Activated naive CD4-positive, alpha-beta T cell treated with anti-CD3 and anti-CD28 coated beads, Interleukin-2, amount 50 U/mL, for 72 hours (primary cell): ENCODE measurements around the gene TSEN34. TPM values are rescaled to one million over a fixed set of nuclear protein-coding genes. Genes with fewer than 3 reads are reported as not detected.
"Not testable (repeated sequence)": the region's sequence is repeated elsewhere in the genome, so short reads cannot be mapped to it uniquely, and the experiment has no call there.

ENCODE experiments used
- ATAC-seq, 2 donors: fragments of 150-1000 bp; cut with Tn5 transposase; 2 replicates each; pipeline ENCODE4 v1.10.0; 2021; ENCODE audit warnings: mild to moderate bottlenecking in 2 of 2, moderate library complexity in 2 of 2
- DNase-seq, 2 donors: peaks; one replicate each; pipeline ENCODE4 v3.0.0; 2021 to 2022; ENCODE audit warnings: low spot score in 2 of 2
- H3K27ac Mint-ChIP-seq, 2 donors: one replicate each; pipeline ENCODE4 v1.8.0; 2022; ENCODE audit warnings: mild to moderate bottlenecking in 2 of 2, mixed read lengths in 2 of 2
- H3K36me3 Mint-ChIP-seq, 2 donors: one replicate each; pipeline ENCODE4 v1.8.0; 2022; ENCODE audit warnings: mixed read lengths in 2 of 2
- H3K9me3 Mint-ChIP-seq, 2 donors: one replicate each; pipeline ENCODE4 v1.8.0; 2022; ENCODE audit warnings: mixed read lengths in 2 of 2
- total RNA-seq, 2 donors: library from RNA; stranded (reverse); gene quantifications; one replicate each; pipeline ENCODE4 v1.2.3, GENCODE V29; 2022

The TSEN34 gene
- total RNA-seq, 2 donors from 2014 or later, result 10.2 to 15.8 TPM

GRCh38 chr19:54231077-54231931, 40.2 kb downstream of the TSEN34 start:
- DNase-seq (peak in 1 of 2 donors; percentile 95), ATAC-seq (peak; percentile 87 to 98)
- H3K9me3 Mint-ChIP-seq, result no peaks in the 10 kb centered on the region
- no peaks in the 10 kb centered on the region for H3K36me3 Mint-ChIP-seq
- H3K27ac Mint-ChIP-seq, result no peak overlapping the region

GRCh38 chr19:54233941-54234340, 42.8 kb downstream of the TSEN34 start:
- Mint-ChIP-seq H3K9me3 (no peaks in the 10 kb centered on the region), H3K36me3 (no peaks in the 10 kb centered on the region), H3K27ac (no peak overlapping the region)
- ATAC-seq (no peak), DNase-seq (no peak)

GRCh38 chr19:54239491-54240371, 48.6 kb downstream of the TSEN34 start:
- not testable (repeated sequence) for H3K36me3 Mint-ChIP-seq, DNase-seq, H3K9me3 Mint-ChIP-seq
- ATAC-seq, result peak in 1 of 2 donors; percentile 54
- peak overlapping the region in 1 of 2 donors; percentile 18 for H3K27ac Mint-ChIP-seq

GRCh38 chr19:54240372-54241336, 49.5 kb downstream of the TSEN34 start:
- not testable (repeated sequence) for H3K9me3 Mint-ChIP-seq, DNase-seq, H3K36me3 Mint-ChIP-seq
- peak overlapping the region in 1 of 2 donors; percentile 65 for H3K27ac Mint-ChIP-seq
- ATAC-seq, result peak in 1 of 2 donors; percentile 49

- H3K27ac Mint-ChIP-seq, ATAC-seq, DNase-seq, H3K9me3 Mint-ChIP-seq, H3K36me3 Mint-ChIP-seq: not testable (repeated sequence)
These were observed 51.1 kb downstream of the TSEN34 start for GRCh38 chr19:54242234-54242633.

GRCh38 chr19:54242646-54243045, 51.5 kb downstream of the TSEN34 start, which contains the start of gene LILRA6:
TSS of gene LILRA6 (minus strand) at chr19:54242790.
- ATAC-seq, H3K36me3 Mint-ChIP-seq: not testable (repeated sequence)

GRCh38 chr19:54243809-54244208, 52.7 kb downstream of the TSEN34 start:
- not testable (repeated sequence) for DNase-seq, H3K36me3 Mint-ChIP-seq, ATAC-seq, H3K9me3 Mint-ChIP-seq, H3K27ac Mint-ChIP-seq

More at GRCh38 chr19:54242646-54243045, 51.5 kb downstream of the TSEN34 start, which contains the start of gene LILRA6:
- H3K27ac Mint-ChIP-seq, H3K9me3 Mint-ChIP-seq, DNase-seq: not testable (repeated sequence)

Other genes with a start within 250 kb of the TSEN34 start
- not detected for gene CACNG8, start 228.4 kb upstream of the TSEN34 start, total RNA-seq
- gene CACNG6, start 199.7 kb upstream of the TSEN34 start, total RNA-seq, result not detected
- gene VSTM1, start 127.4 kb upstream of the TSEN34 start, total RNA-seq, result not detected
- not detected for gene TARM1, start 109.9 kb upstream of the TSEN34 start, total RNA-seq
- under 1 TPM in 1 of 2 donors, not detected in 1; 0.72 TPM for gene OSCAR, start 90.5 kb upstream of the TSEN34 start, total RNA-seq
- 10 to 100 TPM; 59.4 to 76.1 TPM for gene NDUFA3, start 88.5 kb upstream of the TSEN34 start, total RNA-seq
- gene TFPT, start 75.7 kb upstream of the TSEN34 start, total RNA-seq, result 10 to 100 TPM; 30.4 to 37.4 TPM
- 10 to 100 TPM; 47.9 to 92.9 TPM for gene PRPF31, start 75.6 kb upstream of the TSEN34 start, total RNA-seq
- 10 to 100 TPM; 57.3 to 59.9 TPM for gene CNOT3, start 53.5 kb upstream of the TSEN34 start, total RNA-seq
- 1 to 10 TPM; 3.5 to 6.1 TPM for gene LENG1, start 31.6 kb upstream of the TSEN34 start, total RNA-seq
- gene TMC4, start 18.1 kb upstream of the TSEN34 start, total RNA-seq, result not detected
- 10 to 100 TPM; 56.8 to 97.2 TPM for gene MBOAT7, start 1.7 kb upstream of the TSEN34 start, total RNA-seq
- 1,000 to 10,000 TPM; 1,448 to 1,707 TPM for gene RPS9, start 9.6 kb downstream of the TSEN34 start, total RNA-seq
- gene LILRB3, start 31.7 kb downstream of the TSEN34 start, total RNA-seq, result under 1 TPM in 1 of 2 donors, not detected in 1; 0.37 TPM
- gene LILRA6, start 51.5 kb downstream of the TSEN34 start, total RNA-seq, result not detected
- not detected for gene LILRB5, start 66.0 kb downstream of the TSEN34 start, total RNA-seq
- gene LILRB2, start 89.8 kb downstream of the TSEN34 start, total RNA-seq, result not detected
- not detected for gene LILRA5, start 121.9 kb downstream of the TSEN34 start, total RNA-seq
- gene LILRA4, start 147.9 kb downstream of the TSEN34 start, total RNA-seq, result not detected
- gene LAIR1, start 173.6 kb downstream of the TSEN34 start, total RNA-seq, result 1 to 10 TPM; 2.9 to 9.9 TPM
- under 1 TPM in 1 of 2 donors, not detected in 1; 0.37 TPM for gene TTYH1, start 224.2 kb downstream of the TSEN34 start, total RNA-seq